GM18909 (cell line): ENCODE measurements around the gene C1QTNF8.

ENCODE experiments used
- ATAC-seq: cut with Tn5 transposase; IDR thresholded peaks from one replicate; pipeline ENCODE4 v1.9.1; 2021; ENCODE audit warnings: mild to moderate bottlenecking; ENCODE audit not compliant: unreplicated experiment, poor library complexity

Gene C1QTNF8

DNA sequence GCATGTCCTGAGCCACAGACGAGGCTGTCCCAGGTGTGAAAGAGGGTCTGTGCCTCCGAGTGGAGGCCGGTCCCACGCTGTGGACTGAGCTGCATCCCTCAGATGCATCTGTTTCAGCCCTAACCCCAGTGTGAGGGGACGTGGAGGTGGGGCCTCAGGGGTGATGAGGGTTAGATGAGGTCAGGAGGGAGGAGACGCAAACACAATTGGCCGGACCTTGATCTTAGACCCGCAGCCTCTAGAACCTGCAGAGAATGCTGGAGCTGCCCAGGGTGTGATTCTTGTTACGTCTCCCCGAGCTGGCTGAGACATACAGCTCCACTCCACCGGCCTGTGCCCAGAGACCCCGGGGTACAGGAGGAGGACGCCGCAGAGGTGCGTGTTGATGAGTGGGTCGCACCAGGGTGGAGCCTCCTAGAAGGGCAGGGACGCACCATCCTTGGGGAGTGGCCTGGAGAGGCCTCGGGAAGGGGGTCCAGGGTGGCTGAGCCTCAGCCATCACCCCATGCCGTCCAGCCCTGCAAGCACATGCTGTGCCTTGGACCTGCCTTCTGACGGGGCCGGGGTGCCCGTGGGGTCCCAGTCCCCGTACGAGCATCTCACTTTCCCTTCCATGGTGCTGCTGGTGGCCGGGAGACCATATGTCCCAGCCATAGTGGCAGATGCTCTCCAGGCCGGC lies 16.6 kb upstream of the C1QTNF8 start:
- no peak for ATAC-seq

DNA sequence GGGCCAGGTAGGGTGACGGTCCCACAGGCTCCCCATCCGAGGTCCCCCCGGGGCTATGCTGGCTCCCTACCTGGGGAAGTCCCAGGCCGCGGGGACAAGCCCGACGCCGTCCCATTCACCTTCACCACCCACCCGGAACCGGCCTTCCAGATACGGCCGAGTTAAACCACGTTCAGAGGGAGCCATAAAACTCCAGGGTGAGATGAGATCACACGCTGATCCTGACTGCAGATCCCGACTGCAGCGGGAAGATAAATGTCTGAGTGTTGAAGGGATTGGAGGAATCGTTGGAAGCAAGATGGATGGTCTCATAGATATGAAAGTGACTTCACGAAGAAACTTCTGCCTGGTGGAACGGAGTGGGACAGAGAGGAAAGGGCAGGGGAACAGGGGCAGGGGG lies 13.6 kb upstream of the C1QTNF8 start:
- ATAC-seq: no peak

GRCh38 chr16:1108299-1109252 lies 12.5 kb upstream of the C1QTNF8 start:
- ATAC-seq: no peak

DNA sequence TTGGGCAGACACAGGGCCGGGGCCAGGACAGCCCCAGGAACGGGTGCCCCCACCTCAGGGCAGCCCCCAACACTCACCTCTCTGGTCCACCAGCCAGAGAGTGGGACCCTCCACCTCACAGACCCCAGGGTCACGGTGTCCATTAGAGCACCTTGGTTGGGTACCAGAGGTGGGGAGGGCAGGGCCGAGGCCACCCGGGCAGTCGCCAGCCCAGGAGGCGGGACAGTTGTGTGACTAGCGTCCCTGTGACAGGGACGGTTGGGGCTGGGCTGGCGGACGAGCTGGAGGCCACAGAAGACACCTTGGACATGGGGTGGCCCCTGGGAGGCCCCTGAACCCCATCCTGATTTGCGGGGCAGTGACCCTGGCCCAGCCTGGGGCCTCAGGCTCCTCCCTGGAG lies 11.7 kb upstream of the C1QTNF8 start:
- no peak for ATAC-seq

- ATAC-seq: no peak
Observed at GRCh38 chr16:1107141-1107540, 11.1 kb upstream of the C1QTNF8 start.

GRCh38 chr16:1106659-1107058 lies 10.6 kb upstream of the C1QTNF8 start:
- no peak for ATAC-seq

DNA sequence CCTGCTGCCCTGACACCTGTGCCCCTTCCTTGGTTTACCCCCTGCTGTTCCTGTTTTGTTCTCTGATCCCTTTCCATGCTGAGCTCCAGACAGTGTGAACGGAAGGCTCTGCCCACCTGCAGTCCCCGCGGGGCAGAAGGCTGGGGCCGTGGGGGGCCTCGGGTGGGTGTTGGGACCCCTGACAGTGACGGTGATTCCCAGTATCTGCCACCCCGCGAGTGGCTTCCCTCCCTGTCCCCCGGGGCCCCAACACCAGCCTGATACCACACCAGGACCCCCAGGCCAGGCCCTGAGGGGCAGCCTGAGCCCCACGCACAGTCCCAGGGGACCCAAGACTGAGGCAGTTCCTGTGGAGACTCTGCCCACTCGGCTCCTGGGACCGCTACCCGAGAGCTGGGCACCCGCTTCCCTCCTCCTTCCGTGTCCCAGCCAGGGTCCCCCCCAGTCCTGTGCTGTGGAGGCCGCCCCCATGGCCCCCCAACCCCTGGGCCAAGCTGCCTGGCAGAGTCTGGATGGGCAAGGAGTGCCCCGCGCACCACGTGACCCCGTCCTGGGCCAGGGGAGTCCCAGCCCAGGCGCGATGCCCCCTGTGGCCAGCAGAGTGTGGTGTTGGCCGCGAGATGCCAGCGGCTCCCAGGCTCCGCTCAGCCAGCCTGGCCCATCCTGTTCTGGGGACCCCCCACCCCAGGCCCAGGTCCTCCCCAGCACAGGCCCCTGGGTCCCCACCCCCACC lies 10.0 kb upstream of the C1QTNF8 start:
- no peak for ATAC-seq

DNA sequence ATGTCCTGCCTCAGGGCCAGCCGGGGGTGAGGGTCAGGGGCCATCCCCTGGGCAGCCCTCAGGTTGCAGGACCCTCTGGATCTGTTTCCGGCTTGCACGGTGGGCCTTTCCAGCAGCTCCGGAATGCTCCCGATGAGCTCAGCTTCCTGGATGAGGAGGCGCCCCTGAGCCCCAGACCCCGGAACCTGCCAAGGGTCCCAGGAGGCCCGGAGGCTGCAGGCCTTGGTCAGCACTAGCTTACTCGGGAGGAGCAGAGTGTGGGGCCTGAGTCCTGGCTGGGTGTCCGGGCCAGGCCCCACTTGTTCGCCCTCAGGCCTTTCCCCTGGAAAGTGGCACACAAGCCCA lies 7.6 kb upstream of the C1QTNF8 start:
- no peak for ATAC-seq

GRCh38 chr16:1102921-1103635 lies 7.0 kb upstream of the C1QTNF8 start:
- no peak for ATAC-seq

- ATAC-seq: no peak
Observed at GRCh38 chr16:1102333-1102700, 6.3 kb upstream of the C1QTNF8 start.

GRCh38 chr16:1101573-1102332 lies 5.7 kb upstream of the C1QTNF8 start:
- ATAC-seq: no peak

DNA sequence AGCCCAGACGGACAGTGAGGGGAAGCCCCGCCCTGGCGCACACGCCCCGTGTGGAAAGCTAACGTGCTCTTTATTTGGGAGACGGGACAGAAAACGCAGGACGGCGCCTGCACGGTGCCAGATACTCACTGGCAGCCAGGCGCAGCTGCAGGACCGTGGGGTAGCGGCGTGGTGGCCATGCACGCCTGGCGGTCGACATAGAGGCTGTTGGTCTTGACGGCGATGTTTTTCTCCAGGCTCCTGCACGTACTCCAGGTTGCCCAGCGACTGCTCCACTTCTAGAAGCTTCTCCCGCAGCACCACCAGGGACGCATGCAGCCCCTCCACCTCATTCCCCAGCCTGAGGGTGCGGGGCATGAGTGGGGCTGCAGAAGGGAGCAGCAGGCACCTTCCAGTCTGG lies 5.1 kb upstream of the C1QTNF8 start:
- ATAC-seq: no peak

- no peak for ATAC-seq
Observed at GRCh38 chr16:1100084-1100800, 4.2 kb upstream of the C1QTNF8 start.

DNA sequence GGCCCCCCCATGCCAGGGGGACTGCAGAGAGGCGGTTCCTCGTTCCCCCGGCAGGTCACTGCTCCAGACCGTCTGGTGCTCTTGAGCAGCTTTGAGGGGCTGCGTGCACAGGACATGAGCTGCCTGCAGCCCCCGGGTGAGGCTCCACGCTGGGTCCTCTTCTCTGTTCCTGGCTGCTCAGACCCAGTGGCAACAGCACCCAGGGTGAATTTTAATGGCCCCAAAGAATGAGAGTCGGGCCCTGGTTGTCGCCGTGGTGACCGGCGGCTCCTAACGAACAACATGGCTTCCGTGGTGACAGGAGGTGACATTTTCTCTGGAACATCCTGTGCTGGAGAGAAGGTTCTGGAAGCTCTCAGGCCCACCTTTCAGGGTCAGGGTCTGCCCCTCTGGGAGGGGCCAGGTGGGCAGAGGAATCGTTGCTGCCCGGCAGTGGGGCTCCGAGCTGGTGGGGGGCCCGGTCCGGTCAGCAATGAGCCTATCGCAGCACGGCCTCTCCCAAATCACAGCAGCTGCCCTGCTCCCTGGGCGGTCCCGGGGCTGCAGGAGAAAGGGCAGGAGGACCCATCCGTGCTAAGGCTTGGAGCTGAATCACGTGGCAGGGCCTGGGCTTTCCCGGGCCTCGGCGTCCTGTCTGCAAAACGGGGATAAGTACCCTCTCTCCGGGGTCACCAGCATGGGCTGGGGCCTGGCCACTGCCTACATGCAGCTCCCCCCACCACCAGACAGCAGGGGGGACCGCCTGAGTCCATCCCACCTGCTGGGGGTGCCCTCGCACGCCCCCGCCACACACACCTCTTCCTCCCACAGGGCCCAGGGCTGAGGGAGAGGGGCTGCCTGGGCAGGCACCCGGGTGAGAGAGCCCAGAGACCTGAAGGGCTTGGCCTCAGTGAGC lies 3.4 kb upstream of the C1QTNF8 start:
- no peak for ATAC-seq

GRCh38 chr16:1098266-1098991 lies 2.4 kb upstream of the C1QTNF8 start:
- no peak for ATAC-seq

- ATAC-seq: no peak
Observed at GRCh38 chr16:1097800-1098199, 1.8 kb upstream of the C1QTNF8 start.

GRCh38 chr16:1097156-1097555 lies 1.1 kb upstream of the C1QTNF8 start:
- ATAC-seq: no peak
